Measurements from ENCODE around the gene JPT2.

Gene JPT2

DNA sequence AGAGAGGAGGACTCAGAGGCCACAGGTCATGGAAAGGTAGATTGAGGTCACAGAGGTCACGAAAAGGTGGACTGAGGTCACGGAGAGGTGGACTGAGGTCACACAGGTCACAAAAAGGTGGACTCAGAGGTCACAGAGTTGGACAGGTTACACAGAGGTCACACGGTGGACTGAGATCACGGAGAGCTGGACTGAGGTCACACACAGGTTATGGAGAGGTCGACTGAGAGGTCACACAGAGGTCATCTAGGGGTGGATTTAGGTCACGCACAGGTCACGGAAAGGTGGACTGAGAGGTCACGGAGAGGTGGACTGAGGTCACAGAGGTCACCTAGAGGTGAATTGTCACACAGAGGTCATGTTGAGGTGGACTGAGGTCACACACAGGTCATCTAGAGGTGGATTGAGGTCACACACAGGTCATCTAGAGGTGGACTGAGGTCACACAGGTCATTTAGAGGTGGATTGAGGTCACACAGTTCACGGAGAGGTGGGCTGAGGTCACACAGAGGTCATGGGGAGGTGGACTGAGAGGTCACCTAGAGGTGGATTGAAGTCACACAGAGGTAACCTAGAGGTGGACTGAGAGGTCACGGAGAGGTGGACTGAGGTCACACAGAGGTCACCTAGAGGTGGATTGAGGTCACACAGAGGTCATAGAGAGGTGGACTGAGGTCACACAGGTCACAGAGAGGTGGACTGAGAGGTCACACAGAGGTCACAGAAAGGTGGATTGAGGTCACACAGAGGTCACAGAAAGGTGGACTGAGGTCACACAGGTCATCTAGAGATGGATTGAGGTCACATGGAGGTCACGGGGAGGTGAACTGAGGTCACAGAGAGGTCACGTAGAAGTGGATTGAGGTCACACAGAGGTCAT lies 26.7 kb upstream of the JPT2 start:
- no peak overlapping the region for H3K4me3 ChIP-seq (ENCODE audit: low read depth, low read length)

DNA sequence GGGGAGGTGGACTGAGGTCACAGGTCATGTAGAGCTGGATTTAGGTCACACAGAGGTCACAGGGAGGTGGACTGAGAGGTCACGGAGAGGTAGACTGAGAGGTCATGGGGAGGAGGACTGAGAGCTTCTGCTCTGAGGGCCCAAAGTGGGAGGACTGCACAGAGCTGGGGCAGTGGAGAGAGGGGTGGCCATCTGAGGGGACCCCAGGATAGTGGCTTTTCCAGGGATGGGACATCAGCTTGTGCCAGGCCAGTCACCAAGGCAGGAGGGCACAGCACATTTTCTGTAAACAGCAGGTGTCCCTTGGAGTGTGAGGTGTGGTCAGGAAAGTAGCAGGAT lies 26.1 kb upstream of the JPT2 start:
- H3K4me3 ChIP-seq (ENCODE audit: low read depth, low read length) = no peak overlapping the region

DNA sequence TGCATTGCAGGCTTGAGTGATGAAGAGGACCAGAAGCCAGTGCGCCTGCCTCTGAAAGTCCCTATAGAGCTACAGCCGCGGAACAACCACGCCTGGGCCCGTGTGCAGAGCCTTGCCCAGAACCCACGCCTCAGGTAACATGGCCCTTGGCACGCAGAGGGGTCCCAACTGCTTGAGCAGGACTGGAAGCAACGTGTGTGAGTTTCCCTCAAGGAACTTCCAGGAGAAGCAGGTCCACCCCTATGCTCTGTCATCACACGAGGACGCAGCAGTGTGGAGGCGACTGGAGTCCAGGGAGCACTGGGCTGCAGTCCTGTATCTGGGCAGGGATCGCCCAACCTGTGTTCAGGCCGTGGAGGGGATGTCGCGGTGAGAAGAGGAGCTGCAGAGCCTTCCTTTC lies 25.1 kb upstream of the JPT2 start:
- no peak overlapping the region for H3K4me3 ChIP-seq (ENCODE audit: low read depth, low read length)

DNA sequence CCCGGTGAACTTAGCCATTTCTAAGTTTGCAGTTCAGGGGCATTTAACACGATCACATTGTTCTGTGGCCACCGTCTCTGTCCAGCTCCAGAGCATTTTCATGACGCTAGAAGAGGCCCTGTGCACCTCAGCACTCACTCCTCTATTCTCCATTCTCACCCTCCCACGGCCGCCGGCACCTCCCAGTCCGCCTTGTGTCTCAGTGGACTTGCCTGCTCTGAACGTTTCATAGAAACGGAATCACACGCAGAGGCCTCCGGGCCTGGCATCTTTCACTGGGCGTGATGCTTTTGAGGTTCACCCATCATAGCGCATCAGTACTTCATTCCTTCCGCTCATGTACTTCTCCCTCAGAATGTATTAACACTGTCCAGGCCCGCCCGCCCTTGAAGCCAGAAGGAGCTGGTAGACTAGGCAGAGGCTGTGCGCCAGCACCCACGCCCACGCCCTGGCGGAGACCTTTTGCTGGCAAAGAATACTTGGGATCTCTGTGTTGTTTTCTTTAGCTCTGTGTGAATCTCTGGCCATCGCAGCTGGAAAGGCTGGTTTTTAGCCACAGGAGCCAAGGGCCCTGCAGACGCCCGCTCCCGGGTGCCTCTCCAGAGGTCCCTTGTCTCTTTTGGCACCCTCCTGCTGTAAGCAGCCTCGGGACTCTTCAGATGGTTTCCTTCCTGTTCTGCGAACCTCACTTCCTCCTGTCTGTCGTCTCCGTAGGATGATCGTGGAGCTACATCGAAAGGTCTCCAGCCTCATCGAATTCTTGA lies 23.4 kb upstream of the JPT2 start:
- no peak overlapping the region for H3K4me3 ChIP-seq (ENCODE audit: low read depth, low read length)

- no peak overlapping the region for H3K4me3 ChIP-seq (ENCODE audit: low read depth, low read length)
These were observed 22.7 kb upstream of the JPT2 start for GRCh38 chr16:1655269-1655807.

- no peak overlapping the region for H3K4me3 ChIP-seq (ENCODE audit: low read depth, low read length)
These were observed 21.9 kb upstream of the JPT2 start for GRCh38 chr16:1655909-1656807.

GRCh38 chr16:1656808-1657617 lies 21.1 kb upstream of the JPT2 start:
- no peak overlapping the region for H3K4me3 ChIP-seq (ENCODE audit: low read depth, low read length)

- no peak overlapping the region for H3K4me3 ChIP-seq (ENCODE audit: low read depth, low read length)
These were observed 20.2 kb upstream of the JPT2 start for GRCh38 chr16:1657841-1658240.

DNA sequence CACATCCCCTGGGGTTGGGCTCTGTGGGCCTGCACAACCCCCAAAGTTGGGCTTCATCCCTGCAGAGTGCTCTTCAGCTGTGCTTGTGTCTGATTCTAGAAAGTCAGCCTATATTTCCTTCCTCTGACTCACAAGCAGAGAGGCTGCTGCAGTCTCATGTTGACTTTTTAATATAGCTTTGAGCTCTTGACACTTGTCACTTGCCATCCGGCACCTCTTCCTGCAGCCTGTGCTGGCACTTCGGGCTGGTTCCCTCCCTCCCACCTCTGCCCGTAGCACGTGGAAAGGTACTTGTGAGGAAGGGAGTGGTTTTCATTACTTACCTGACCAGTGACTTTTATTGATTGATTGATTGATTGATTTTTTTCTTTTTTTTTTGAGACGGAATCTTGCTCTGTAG lies 19.0 kb upstream of the JPT2 start:
- H3K4me3 ChIP-seq (ENCODE audit: low read depth, low read length) = no peak overlapping the region

GRCh38 chr16:1661826-1662225 lies 16.3 kb upstream of the JPT2 start:
- no peak overlapping the region for H3K4me3 ChIP-seq (ENCODE audit: low read depth, low read length)

- H3K4me3 ChIP-seq (ENCODE audit: low read depth, low read length) = no peak overlapping the region
These were observed 15.5 kb upstream of the JPT2 start for GRCh38 chr16:1662543-1662942.

DNA sequence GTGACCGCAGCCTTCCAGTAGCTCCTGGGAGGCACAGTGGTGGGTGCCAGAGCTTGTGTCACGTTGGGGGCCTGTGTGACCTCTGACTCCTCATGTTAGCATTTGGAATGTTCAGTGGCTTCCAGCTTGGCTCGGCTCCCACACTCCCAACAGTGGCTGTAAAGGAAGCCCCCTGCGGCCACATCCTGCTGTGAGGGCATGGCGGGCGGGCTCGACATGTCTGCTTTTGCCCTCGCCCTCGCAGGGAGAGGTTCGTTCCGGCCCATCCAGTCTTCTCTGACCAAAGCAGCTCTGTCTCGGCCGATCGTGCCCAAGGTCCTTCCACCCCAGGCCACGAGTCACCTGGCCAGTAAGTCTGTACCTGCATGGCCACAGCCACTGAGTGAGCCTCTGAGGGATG lies 12.2 kb upstream of the JPT2 start:
- no peak overlapping the region for H3K4me3 ChIP-seq (ENCODE audit: low read depth, low read length)

GRCh38 chr16:1666316-1666715 lies 11.8 kb upstream of the JPT2 start:
- no peak overlapping the region for H3K4me3 ChIP-seq (ENCODE audit: low read depth, low read length)

- no peak overlapping the region for H3K4me3 ChIP-seq (ENCODE audit: low read depth, low read length)
These were observed 10.8 kb upstream of the JPT2 start for GRCh38 chr16:1667271-1667670.

- H3K4me3 ChIP-seq (ENCODE audit: low read depth, low read length) = no peak overlapping the region
These were observed 10.2 kb upstream of the JPT2 start for GRCh38 chr16:1667916-1668315.

- H3K4me3 ChIP-seq (ENCODE audit: low read depth, low read length) = no peak overlapping the region
These were observed 9.3 kb upstream of the JPT2 start for GRCh38 chr16:1668612-1669319.

GRCh38 chr16:1669698-1670097 lies 8.4 kb upstream of the JPT2 start:
- H3K4me3 ChIP-seq (ENCODE audit: low read depth, low read length) = no peak overlapping the region

DNA sequence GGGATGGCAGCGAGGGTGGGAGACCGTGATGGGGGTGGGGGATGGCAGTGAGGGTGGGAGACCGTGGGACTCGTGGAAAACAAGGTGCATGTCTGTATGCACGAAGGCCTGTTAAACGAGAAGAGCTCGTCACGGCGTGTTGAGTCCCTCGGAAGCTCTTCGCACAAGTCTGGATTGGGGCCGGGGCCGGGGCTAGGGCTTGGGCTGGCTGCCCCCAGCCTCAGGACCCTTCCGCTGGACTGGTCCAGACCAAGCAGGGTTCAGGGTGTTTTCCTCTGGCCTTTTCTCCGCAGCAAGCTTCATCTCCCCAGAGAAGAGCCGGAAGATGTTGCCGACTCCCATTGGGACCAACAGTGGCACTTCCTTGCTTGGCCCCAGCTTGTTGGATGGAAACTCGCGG lies 7.7 kb upstream of the JPT2 start:
- H3K4me3 ChIP-seq (ENCODE audit: low read depth, low read length) = no peak overlapping the region

DNA sequence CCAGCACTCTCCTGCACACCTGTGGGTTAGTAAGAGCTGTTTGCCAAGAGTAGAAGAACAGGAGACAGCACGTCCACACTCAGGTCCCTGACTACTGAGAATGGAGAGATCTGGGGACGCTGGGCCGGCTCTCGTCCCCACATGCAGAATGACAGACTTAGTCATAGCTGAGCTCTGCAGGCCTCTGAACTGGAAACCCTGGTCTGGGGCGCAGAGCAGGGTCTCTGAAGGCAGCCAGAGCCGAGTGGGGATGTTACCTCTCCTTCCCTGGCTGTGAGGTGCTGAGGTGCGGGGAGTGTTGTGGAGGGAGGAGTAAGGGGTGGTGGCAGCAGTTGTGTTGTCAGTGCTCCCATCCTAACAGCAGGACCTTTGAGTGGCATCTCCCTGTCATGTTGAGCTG lies 7.2 kb upstream of the JPT2 start:
- no peak overlapping the region for H3K4me3 ChIP-seq (ENCODE audit: low read depth, low read length)
